Stomach (tissue), 4 donors: Measurements from ENCODE around the gene ZNF326.

Experiments used
- CTCF ChIP-seq, 7 experiments: fragments of 450-650 bp in 4 of 7; fragments of 200-600 bp in 3 of 7; sonication (generic) in 3 of 7; IDR thresholded peaks; one replicate each; pipeline ENCODE4 v1.5.1; 2016 to 2019; ENCODE audit warnings: antibody characterized with exemption in 7 of 7, control low read depth in 2 of 7, mild to moderate bottlenecking in 1 of 7
- POLR2A ChIP-seq, 4 donors: fragments of 450-650 bp; IDR thresholded peaks; one replicate each; pipeline ENCODE4 v1.6.1; 2016; ENCODE audit warnings: antibody characterized with exemption in 4 of 4, control low read depth in 2 of 4, mild to moderate bottlenecking in 1 of 4, moderate library complexity in 1 of 4

- TF ChIP-seq CTCF (IDR thresholded peaks at IDR 0.05) (no peak), POLR2A (IDR thresholded peaks at IDR 0.05) (no peak)
These were observed 21.3 kb upstream of the ZNF326 start for GRCh38 chr1:89973471-89974127.
